ENCODE measurements around the gene TMEM38A.
"Not testable (repeated sequence)": the region's sequence is repeated elsewhere in the genome, so short reads cannot be mapped to it uniquely, and the experiment has no call there.

Gene TMEM38A

DNA sequence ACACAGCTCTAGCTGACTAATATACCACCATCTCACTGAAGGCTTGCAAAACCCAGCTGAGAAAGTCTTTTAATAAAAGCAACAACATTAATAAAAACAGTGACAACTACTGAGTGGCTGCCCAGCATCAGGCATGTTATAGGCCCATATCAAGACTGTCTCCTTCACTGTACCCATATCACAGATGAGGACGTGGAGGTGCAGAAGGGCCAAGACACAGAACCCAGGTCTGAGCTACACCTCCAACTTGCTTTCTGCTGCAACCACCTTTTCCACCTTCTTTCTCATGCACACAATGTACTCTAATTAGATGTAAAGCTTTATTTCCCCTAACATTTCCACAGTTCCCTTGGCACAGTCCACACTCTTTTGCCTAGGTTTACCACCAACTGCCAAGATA lies 22.3 kb upstream of the TMEM38A start:
- H3K27me3 ChIP-seq (ENCODE audit: control insufficient read depth, insufficient read depth, low read length): no peaks in the 10 kb centered on the region
- H3K4me1 ChIP-seq (ENCODE audit: control insufficient read depth, insufficient read depth, low read length): no peaks in the 10 kb centered on the region
- no peak overlapping the region for H3K4me3 ChIP-seq (ENCODE audit: low read depth, low read length)
- H3K9ac ChIP-seq (ENCODE audit: low read depth, low read length): no peak overlapping the region
- H3K36me3 ChIP-seq (ENCODE audit: control insufficient read depth, insufficient read depth, low read length): peaks cover 58% of the 10 kb centered on the region
- no peak overlapping the region for H3K27ac ChIP-seq (ENCODE audit: low read depth, low read length)
- no peaks in the 10 kb centered on the region for H3K9me3 ChIP-seq (ENCODE audit: control insufficient read depth, insufficient read depth, low read length)

DNA sequence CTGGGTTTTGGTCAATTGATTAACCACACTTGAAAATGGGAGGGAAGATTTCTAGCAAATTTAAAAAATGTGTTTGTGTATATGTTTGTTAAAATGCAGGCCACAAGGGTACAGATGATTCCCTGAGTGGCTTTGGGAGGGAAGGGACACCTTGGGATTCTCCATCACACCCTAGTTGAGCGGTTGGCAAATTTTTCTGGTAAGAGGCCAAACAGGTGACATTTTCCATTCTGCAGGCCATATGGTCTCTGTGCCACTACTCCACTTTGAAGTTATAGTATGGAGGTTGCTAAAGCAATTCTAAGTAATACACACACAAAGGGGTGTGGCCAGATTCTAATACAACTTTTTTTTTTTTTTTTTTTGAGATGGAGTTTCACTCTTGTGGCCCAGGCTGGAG lies 20.0 kb upstream of the TMEM38A start:
- no peak overlapping the region for H3K27ac ChIP-seq (ENCODE audit: low read depth, low read length)
- peaks cover 69% of the 10 kb centered on the region for H3K36me3 ChIP-seq (ENCODE audit: control insufficient read depth, insufficient read depth, low read length)
- H3K27me3 ChIP-seq (ENCODE audit: control insufficient read depth, insufficient read depth, low read length): no peaks in the 10 kb centered on the region
- H3K9me3 ChIP-seq (ENCODE audit: control insufficient read depth, insufficient read depth, low read length): no peaks in the 10 kb centered on the region
- H3K9ac ChIP-seq (ENCODE audit: low read depth, low read length): no peak overlapping the region
- H3K4me3 ChIP-seq (ENCODE audit: low read depth, low read length): no peak overlapping the region
- H3K4me1 ChIP-seq (ENCODE audit: control insufficient read depth, insufficient read depth, low read length): no peaks in the 10 kb centered on the region

DNA sequence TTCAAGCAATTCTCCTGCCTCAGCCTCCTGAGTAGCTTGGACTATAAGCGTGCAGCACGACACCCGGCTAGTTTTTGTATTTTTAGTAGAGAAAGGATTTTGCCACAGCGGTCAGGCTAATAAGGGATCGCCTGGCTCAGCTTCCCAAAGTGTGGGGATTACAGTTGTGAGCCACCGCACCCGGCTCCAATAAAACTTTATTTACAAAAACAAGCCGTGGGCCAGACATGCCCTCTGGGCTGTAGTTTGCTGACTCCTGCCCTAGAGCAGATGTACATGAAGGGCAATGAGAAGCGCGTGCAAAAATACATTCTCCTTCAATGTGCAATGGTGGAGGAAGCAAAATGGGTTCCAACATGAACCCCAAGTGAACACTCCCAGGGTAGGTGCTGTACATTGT lies 19.2 kb upstream of the TMEM38A start:
- peaks cover 77% of the 10 kb centered on the region for H3K36me3 ChIP-seq (ENCODE audit: control insufficient read depth, insufficient read depth, low read length)
- no peak overlapping the region for H3K27ac ChIP-seq (ENCODE audit: low read depth, low read length)
- H3K4me1 ChIP-seq (ENCODE audit: control insufficient read depth, insufficient read depth, low read length): no peaks in the 10 kb centered on the region

DNA sequence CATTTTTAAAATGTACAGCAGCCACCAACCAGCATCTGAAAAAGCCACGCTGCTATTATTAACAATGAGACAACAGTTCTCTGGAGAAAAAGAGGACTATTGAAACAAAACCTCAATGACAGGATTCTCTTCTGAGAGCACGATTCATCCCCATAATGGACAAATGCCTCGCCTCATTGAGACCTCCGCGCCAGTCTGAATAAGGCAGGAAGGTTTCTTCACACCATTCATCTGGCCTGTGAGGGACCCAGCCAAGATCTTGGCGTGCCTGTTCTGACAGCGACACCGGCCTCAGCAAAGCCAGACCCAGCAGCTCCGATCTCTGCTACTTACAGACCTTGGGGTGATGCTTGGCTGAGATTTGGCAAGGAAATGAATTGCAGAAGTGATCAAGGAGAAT lies 15.8 kb upstream of the TMEM38A start:
- no peaks in the 10 kb centered on the region for H3K27me3 ChIP-seq (ENCODE audit: control insufficient read depth, insufficient read depth, low read length)
- peaks cover 86% of the 10 kb centered on the region for H3K36me3 ChIP-seq (ENCODE audit: control insufficient read depth, insufficient read depth, low read length)
- H3K4me1 ChIP-seq (ENCODE audit: control insufficient read depth, insufficient read depth, low read length): no peaks in the 10 kb centered on the region
- H3K9ac ChIP-seq (ENCODE audit: low read depth, low read length): no peak overlapping the region
- no peak overlapping the region for H3K27ac ChIP-seq (ENCODE audit: low read depth, low read length)
- H3K4me3 ChIP-seq (ENCODE audit: low read depth, low read length): no peak overlapping the region
- no peaks in the 10 kb centered on the region for H3K9me3 ChIP-seq (ENCODE audit: control insufficient read depth, insufficient read depth, low read length)

More for the DNA sequence above, 19.2 kb upstream of the TMEM38A start:
- H3K27me3 ChIP-seq (ENCODE audit: control insufficient read depth, insufficient read depth, low read length): no peaks in the 10 kb centered on the region
- no peak overlapping the region for H3K4me3 ChIP-seq (ENCODE audit: low read depth, low read length)
- no peaks in the 10 kb centered on the region for H3K9me3 ChIP-seq (ENCODE audit: control insufficient read depth, insufficient read depth, low read length)
- H3K9ac ChIP-seq (ENCODE audit: low read depth, low read length): no peak overlapping the region

DNA sequence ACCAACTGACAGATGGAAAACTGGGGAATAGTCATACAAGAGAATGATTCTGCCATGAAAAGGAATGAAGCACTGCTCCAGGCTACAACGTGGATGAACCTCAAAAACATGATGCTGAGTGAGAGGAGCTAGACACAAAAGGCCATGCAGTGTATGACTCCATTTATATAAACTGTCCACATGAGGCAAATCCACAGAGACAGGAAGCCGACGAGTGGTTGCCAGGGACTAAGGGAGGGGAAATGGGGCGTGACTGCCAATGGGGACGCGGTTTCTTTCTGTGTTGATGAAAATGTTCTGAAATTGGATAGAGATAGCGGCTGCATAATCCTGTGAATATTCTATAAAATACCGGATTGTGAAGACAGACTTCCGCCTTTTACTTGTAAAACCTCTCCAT lies 11.2 kb upstream of the TMEM38A start:
- Histone ChIP-seq H3K36me3 (ENCODE audit: control insufficient read depth, insufficient read depth, low read length) (peaks cover 88% of the 10 kb centered on the region), H3K4me3 (ENCODE audit: low read depth, low read length) (no peak overlapping the region), H3K9me3 (ENCODE audit: control insufficient read depth, insufficient read depth, low read length) (no peaks in the 10 kb centered on the region), H3K9ac (ENCODE audit: low read depth, low read length) (no peak overlapping the region), H3K27ac (ENCODE audit: low read depth, low read length) (no peak overlapping the region), H3K27me3 (ENCODE audit: control insufficient read depth, insufficient read depth, low read length) (no peaks in the 10 kb centered on the region), H3K4me1 (ENCODE audit: control insufficient read depth, insufficient read depth, low read length) (no peaks in the 10 kb centered on the region)

DNA sequence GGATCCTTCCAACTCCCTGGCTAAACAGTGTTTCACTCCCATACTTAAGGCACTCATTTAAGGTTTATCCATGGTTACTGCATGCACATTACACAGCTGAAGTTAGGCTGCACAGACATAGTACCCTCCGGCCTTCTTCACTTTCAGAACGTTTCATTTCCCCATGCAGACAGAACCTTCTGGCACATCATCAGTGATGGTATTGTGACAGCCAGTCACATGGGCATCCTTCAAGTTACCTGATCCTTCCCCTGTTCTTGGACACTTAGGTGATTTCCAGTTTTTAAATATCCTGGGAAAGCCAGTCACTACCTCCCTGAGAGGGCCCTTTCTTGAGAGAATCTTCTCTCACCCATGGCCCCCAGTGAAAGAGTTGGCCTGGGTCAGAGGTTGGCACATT lies 10.1 kb upstream of the TMEM38A start:
- Histone ChIP-seq H3K27ac (ENCODE audit: low read depth, low read length) (no peak overlapping the region), H3K4me1 (ENCODE audit: control insufficient read depth, insufficient read depth, low read length) (no peaks in the 10 kb centered on the region), H3K27me3 (ENCODE audit: control insufficient read depth, insufficient read depth, low read length) (no peaks in the 10 kb centered on the region), H3K36me3 (ENCODE audit: control insufficient read depth, insufficient read depth, low read length) (peaks cover 86% of the 10 kb centered on the region), H3K9ac (ENCODE audit: low read depth, low read length) (no peak overlapping the region), H3K4me3 (ENCODE audit: low read depth, low read length) (no peak overlapping the region), H3K9me3 (ENCODE audit: control insufficient read depth, insufficient read depth, low read length) (no peaks in the 10 kb centered on the region)

DNA sequence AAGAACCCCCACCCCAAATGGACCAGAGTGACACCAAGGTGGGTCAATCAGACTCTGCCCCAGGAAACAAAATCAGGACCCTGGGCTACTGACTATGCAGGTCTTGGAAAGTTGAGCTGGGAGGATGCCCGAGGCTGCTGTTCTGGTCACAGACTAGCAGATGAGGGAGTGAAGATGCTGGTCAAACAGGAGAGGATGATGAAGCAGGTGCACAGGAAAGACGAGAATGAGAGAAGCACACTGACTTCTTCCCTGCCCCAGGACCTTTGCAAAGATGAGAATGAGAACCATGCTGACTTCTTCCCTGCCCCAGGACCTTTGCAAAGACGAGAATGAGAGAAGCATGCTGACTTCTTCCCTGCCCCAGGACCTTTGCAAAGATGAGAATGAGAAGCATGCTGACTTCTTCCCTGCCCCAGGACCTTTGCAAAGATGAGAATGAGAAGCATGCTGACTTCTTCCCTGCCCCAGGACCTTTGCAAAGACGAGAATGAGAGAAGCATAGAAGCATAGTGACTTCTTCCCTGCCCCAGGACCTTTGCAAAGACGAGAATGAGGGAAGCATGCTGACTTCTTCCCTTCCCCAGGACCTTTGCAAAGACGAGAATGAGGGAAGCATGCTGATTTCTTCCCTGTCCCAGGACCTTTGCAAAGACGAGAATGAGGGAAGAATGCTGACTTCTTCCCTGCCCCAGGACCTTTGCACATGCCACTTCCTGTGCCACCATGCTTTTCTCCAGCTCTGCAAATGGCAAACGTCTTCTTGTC lies 9.3 kb upstream of the TMEM38A start:
- not testable (repeated sequence) for H3K9ac ChIP-seq (ENCODE audit: low read depth, low read length); H3K9me3 ChIP-seq (ENCODE audit: control insufficient read depth, insufficient read depth, low read length); H3K4me1 ChIP-seq (ENCODE audit: control insufficient read depth, insufficient read depth, low read length); H3K27ac ChIP-seq (ENCODE audit: low read depth, low read length); H3K4me3 ChIP-seq (ENCODE audit: low read depth, low read length); H3K27me3 ChIP-seq (ENCODE audit: control insufficient read depth, insufficient read depth, low read length)
- H3K36me3 ChIP-seq (ENCODE audit: control insufficient read depth, insufficient read depth, low read length): peaks cover 84% of the 10 kb centered on the region

DNA sequence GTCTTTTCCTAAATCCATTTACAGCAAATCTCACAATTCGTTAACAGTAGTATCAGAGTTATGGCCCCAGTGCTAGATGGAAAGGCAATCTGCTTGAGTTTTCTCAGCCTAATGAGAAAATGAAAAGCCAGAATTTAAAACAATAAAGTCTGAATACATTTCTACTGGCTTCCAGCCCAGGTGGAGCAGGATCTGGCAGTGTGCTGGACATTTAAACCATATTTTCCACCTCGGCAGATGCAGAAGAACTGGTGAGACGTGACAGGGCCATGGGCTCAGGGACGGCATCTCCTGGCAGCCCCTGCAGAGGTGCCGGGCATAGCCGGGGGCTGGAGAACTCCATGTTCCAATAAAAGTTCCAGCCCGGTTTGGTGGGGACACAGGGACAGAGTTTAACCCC lies 8.1 kb upstream of the TMEM38A start:
- H3K36me3 ChIP-seq (ENCODE audit: control insufficient read depth, insufficient read depth, low read length): peaks cover 84% of the 10 kb centered on the region
- no peaks in the 10 kb centered on the region for H3K9me3 ChIP-seq (ENCODE audit: control insufficient read depth, insufficient read depth, low read length)
- H3K9ac ChIP-seq (ENCODE audit: low read depth, low read length): no peak overlapping the region
- no peaks in the 10 kb centered on the region for H3K4me1 ChIP-seq (ENCODE audit: control insufficient read depth, insufficient read depth, low read length)
- no peak overlapping the region for H3K4me3 ChIP-seq (ENCODE audit: low read depth, low read length)
- H3K27me3 ChIP-seq (ENCODE audit: control insufficient read depth, insufficient read depth, low read length): no peaks in the 10 kb centered on the region
- H3K27ac ChIP-seq (ENCODE audit: low read depth, low read length): no peak overlapping the region

DNA sequence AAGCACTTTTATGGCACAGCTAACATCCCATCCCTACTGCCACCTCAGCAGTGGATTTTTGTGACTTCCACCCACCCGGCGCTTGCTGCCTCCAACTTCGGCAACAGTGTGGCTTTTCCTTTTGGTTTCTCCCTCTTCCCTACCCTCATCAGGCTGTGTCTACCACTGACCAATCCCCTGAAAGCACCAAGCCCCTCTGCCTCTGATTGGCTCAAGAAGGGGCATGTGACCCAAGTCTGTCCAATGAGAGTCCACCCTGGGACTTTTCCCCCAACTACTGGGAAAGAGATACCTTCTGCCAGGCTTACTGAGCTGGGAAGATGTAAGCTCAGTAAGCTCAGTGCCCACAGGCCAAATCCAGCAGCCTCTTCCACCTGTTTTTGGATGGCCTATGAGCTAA lies 6.8 kb upstream of the TMEM38A start:
- no peak overlapping the region for H3K4me3 ChIP-seq (ENCODE audit: low read depth, low read length)
- no peaks in the 10 kb centered on the region for H3K27me3 ChIP-seq (ENCODE audit: control insufficient read depth, insufficient read depth, low read length)
- no peaks in the 10 kb centered on the region for H3K9me3 ChIP-seq (ENCODE audit: control insufficient read depth, insufficient read depth, low read length)
- H3K27ac ChIP-seq (ENCODE audit: low read depth, low read length): no peak overlapping the region
- H3K9ac ChIP-seq (ENCODE audit: low read depth, low read length): no peak overlapping the region
- H3K36me3 ChIP-seq (ENCODE audit: control insufficient read depth, insufficient read depth, low read length): peaks cover 89% of the 10 kb centered on the region
- no peaks in the 10 kb centered on the region for H3K4me1 ChIP-seq (ENCODE audit: control insufficient read depth, insufficient read depth, low read length)

DNA sequence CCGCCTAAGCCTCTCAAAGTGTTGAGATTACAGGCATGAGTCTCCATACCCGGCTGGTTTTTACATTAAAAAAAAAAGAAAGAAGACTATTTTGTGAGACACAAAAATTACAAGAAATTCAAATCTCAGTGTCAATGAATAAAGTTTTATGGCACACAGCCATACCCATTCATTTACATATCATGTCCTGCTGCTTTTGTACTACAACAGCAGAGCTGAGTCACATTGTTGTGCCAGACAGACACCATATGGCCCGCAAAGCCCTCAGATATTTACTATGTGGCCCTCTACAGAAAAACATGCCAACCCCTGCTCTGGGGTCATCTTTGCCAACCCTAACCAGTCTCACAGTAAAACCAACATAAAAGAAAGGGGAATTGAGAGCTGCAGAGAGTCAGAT lies 6.3 kb upstream of the TMEM38A start:
- Histone ChIP-seq H3K4me1 (ENCODE audit: control insufficient read depth, insufficient read depth, low read length) (no peaks in the 10 kb centered on the region), H3K4me3 (ENCODE audit: low read depth, low read length) (no peak overlapping the region), H3K27me3 (ENCODE audit: control insufficient read depth, insufficient read depth, low read length) (no peaks in the 10 kb centered on the region), H3K36me3 (ENCODE audit: control insufficient read depth, insufficient read depth, low read length) (peaks cover 86% of the 10 kb centered on the region), H3K9ac (ENCODE audit: low read depth, low read length) (no peak overlapping the region), H3K9me3 (ENCODE audit: control insufficient read depth, insufficient read depth, low read length) (no peaks in the 10 kb centered on the region), H3K27ac (ENCODE audit: low read depth, low read length) (no peak overlapping the region)

DNA sequence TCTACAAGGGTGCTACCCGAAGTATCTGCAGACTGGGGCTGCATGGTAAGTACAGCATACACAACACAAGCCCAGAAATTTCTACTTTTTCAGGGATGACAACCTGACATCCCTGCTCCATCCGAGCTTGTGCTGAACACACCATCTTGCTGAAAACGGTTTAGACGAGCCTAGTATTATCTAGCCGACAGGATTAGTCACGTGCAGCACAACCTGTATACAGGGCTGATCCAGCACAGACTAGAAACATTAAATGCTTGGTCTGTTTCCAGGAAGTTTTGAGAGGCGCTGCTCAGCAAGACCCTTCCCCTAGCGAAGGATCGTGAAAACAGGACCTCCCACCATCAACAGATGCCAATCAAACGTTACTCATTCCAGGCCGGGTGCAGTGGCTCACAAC lies 5.2 kb upstream of the TMEM38A start:
- Histone ChIP-seq H3K9ac (ENCODE audit: low read depth, low read length) (no peak overlapping the region), H3K9me3 (ENCODE audit: control insufficient read depth, insufficient read depth, low read length) (no peaks in the 10 kb centered on the region), H3K27me3 (ENCODE audit: control insufficient read depth, insufficient read depth, low read length) (no peaks in the 10 kb centered on the region), H3K4me3 (ENCODE audit: low read depth, low read length) (no peak overlapping the region), H3K36me3 (ENCODE audit: control insufficient read depth, insufficient read depth, low read length) (peaks cover 77% of the 10 kb centered on the region), H3K27ac (ENCODE audit: low read depth, low read length) (no peak overlapping the region), H3K4me1 (ENCODE audit: control insufficient read depth, insufficient read depth, low read length) (0 out of 2 replicates have a peak, but pooled peaks cover 4% of the 10 kb centered on the region)

All from HUES48 (cell line).